NCI-H2107 treated with DMSO at 0.1 percent for 48 hours (cell line): ENCODE data around the gene OPA1.
A peak's percentile ranks its signal among the peaks of the same experiment; 100 is the strongest.

ENCODE experiments used
- DNase-seq: peaks from one replicate; lab custom pipeline; 2025; ENCODE audit not compliant: unreplicated experiment; lab: John Stamatoyannopoulos, UW

The OPA1 gene

DNA sequence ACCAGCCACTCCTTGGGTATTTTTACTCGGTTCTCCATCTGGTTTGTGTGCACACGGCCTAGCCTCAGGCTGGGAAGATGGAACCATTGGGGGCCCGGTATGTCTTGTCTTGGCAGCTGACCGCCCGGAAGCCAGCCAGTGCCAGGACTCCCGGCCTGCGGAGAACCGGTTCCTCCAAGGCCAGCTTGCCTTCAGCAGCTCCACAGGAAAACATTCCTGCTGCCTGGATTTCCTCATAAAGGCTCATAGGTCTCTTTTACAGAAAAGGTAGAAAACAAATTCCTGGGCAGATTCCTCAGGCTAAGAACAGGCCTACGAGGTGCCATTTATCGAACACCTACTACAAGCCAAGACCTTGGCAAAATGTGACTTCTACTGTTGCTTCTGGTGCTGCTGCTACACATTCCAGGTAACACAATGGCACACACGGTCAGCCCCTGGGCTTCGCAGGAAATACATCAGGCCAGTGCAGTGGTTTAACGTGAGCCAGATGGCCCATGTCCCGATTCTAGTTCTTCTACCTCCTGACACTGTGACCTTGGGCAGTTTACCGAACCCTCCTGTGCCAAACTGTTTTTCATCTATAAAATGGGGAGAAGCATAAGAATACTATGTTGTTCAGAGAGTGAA is 141.8 kb downstream of the OPA1 start:
- DNase-seq = no peak

DNA sequence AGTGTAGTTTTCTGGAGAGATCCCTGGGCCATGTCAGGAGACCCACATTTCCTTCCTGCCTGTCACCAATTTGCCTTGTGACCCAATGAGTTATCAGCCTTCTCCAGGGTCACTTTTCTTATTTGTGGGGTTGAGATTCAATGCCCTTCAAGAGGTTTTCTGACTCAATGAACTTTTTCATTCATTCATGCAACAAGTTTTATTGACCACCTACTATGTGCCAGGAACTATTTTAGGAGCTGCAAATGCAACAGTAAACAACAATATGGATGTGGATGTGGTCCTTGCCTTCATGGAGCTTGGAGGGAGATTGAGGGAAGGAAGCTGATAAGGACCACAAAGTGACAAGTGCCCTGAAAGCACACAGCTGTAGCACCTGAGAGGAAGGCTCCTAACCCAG is 142.8 kb downstream of the OPA1 start:
- no peak for DNase-seq

DNA sequence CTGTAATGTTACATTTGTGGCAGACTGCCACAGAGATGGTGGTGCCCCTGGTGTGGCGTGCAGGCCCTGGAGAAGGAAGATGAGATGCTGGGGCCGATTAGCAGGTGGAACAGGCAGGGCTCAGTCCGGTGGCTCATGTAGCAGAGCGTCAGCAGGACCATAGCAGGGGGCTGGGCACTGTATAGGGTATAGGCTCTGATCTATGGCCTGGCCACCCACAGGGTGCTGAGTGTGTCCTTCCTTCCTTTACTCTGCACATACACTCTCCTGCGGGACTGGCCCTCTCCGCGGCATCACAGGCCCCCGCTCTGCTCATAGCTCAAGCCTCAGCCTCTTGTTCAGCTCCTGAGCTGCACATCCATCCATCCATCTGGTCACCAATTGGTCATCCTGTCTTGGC is 143.6 kb downstream of the OPA1 start:
- DNase-seq = no peak

DNA sequence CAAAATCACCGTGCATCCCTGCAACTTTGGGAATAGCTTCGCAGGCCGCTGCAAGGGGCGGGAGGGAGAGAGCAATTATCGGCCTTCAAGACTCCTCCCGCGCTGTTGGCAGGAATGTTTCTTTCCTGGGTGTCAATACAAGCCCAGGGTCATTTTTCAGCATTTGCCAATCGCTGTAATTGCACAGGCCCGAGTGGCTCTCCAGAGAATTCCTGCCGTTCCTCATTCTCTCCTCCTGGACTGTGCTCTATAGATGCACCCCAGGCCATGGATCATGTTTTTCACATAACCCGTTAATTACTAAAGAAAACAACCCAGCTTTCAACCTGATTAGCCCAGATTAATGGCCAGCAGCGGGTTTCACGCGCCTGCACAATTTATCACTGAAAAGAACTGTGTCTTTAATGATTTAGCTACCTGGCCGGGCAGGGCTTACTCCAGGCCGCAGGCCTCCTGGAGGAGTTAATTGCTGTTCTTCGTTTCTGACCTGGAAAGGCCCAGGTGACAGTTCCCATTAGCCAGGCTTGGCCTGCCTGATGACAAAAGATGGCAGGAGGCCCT is 144.3 kb downstream of the OPA1 start:
- peak; percentile 38 for DNase-seq

DNA sequence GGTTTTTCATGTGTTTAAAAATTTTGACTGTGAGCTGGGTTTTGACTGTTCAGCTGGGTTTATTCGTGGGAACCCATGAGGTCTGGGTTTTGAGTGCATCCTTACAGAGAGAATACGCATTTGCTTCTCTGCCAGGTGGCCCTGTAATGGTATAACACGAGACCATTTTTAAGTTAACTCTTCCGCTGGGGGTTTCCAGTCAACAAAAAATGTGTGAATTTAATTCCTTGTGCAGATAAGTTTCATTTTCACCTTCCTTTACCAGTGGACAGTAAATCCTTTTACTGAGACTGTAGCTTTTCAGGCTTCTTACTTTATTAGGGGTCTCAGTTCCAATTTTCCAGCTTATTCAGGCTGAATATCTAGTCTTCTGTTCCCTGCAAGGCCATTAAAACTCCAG is 149.6 kb downstream of the OPA1 start:
- DNase-seq = peak; percentile 28

DNA sequence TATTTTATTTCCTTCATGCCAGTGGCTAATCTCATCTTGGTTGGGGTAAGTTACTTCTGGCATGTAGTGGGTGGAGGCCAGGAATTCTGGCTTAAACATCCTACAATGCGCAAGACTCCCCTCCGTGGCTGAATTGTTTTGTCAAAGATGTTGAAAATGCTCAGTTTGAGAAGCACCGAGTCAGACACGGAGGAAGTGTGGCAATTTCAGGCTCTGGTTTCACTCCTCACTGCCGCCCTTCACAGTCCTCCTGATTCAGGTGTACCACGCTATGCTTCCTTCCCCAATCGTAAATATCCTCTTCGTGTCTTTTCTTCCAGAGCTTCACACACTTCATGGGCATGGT is 150.7 kb downstream of the OPA1 start:
- DNase-seq = peak; percentile 98

DNA sequence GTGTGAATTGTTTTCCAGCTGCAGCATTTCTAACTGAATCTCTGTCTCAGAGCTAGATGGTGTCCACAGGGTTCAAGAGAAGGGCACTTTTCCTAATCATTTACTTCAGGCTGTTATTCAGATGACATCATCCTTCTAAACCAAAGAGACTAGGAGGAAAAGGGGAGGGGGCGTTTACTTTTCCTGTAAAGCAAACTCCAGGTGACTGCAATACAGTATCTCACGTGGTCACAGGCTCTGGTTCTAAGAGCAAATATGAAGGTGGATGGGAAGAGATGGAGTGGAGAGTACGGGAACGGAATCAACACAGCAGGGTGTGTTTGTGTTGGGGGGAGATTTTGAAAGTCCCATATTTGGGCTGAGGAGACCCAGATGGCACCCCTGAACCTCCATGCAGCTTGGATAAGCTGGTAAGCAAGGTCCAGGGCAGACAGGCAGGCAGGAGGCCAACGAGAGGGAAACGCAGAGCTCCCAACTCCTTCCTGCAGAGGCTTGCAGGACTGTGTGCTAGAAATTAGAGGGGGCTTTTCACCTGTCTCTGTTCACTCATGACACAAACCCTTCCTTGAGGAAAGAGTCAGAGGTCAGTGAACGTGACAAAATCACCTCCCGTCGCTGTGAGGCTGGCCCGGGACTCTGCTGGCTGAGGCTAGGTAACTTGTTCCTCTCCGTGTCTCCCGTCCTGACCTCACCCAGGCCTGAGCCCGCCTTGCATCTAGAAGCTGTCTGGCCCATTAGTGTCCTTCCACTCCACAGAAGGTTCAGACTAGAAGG is 151.2 kb downstream of the OPA1 start:
- DNase-seq = peak; percentile 99

DNA sequence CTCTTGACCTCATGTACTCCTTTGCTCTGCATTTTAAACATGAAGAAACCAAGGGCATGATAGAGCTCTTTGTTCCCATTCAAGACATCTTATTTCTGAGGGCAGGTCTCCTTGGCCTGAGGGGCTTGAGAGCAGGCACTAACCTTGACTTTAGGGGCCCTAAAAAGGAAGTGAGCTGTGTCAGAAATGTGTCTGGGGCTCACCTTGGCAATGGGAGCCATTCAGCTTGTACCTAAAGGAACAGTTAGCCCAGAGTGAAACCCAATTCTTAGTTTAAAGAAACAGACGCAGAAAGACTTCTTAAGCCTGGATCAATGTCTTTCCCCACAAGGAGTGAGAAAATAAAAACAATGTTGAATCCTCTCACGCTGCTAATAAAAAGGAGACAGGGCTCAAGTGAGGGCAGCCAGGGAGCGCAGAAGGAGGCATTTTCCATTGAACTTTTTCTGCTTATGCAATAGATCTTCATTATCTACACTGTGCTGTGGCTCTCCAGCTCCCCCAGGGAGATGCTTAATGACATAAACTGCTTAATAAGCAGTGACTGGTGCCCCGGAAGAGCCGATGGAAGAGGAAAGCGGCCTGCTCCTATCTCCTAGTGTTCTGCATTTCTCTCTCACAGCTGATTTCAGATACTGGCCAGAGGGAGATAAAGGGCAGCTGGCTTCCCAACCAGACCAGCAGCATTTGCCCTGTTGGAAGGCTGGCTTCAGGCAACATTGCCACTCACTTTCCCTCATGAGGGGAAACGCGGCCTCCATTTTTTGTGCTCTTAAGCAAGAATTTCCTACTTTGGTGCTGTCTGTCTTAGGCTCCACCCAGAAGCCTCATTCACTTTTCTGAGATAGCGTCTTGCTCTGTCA is 152.0 kb downstream of the OPA1 start:
- peak; percentile 61 for DNase-seq

DNA sequence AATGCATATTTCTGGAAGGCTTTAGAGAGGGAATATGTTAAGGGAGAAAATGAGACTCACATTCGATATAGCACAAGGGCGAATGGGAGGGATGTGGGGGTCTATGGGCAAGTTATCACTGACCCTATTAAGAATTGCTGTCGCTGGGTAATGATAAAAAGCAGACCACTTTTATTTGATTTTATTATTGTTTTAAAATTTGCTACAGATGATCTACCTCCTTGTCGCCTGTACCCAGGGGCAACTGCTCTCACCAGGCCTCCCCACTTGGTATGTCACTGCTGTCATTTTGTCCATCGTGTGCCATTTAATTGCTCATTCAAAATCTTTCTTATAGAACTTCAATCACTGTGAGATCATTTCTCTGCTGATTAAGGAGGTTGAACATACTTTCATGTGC is 153.8 kb downstream of the OPA1 start:
- DNase-seq = no peak
